Kasumi-1 (cell line): ENCODE results near the gene WDR93.

Source experiments
- DNase-seq, 2 experiments: peaks; one replicate each; lab custom pipeline; 2025; lab: John Stamatoyannopoulos, UW

WDR93 gene

GRCh38 chr15:89690276-89691218, at the start of gene WDR93, which contains the start of gene PEX11A:
TSS of gene WDR93 (plus strand) at chr15:89690811. CDS start at chr15:89701747, 10,936 bp downstream.
TSS of gene PEX11A (minus strand) at chr15:89690754. CDS start at chr15:89690632, 122 bp downstream.
- peak; percentile 57 to 59 for DNase-seq

- DNase-seq = no peak
Measured at GRCh38 chr15:89641053-89641452, 49.6 kb upstream of the WDR93 start.

GRCh38 chr15:89642106-89642505, 48.5 kb upstream of the WDR93 start:
- DNase-seq = no peak

- DNase-seq = no peak
Measured at GRCh38 chr15:89645680-89646079, 44.9 kb upstream of the WDR93 start.

GRCh38 chr15:89646416-89647141, 44.0 kb upstream of the WDR93 start:
- no peak for DNase-seq

GRCh38 chr15:89647191-89647851, 43.3 kb upstream of the WDR93 start:
- peak; percentile 17 to 63 for DNase-seq

GRCh38 chr15:89648106-89649012, 42.3 kb upstream of the WDR93 start:
- no peak for DNase-seq

- DNase-seq = no peak
Measured at GRCh38 chr15:89649013-89649625, 41.5 kb upstream of the WDR93 start.

GRCh38 chr15:89649716-89650115, 40.9 kb upstream of the WDR93 start:
- no peak for DNase-seq

- DNase-seq = no peak
Measured at GRCh38 chr15:89652131-89652530, 38.5 kb upstream of the WDR93 start.

GRCh38 chr15:89652666-89653065, 37.9 kb upstream of the WDR93 start:
- no peak for DNase-seq

GRCh38 chr15:89653578-89653977, 37.0 kb upstream of the WDR93 start:
- DNase-seq = no peak

- DNase-seq = no peak
Measured at GRCh38 chr15:89654301-89654761, 36.3 kb upstream of the WDR93 start.

GRCh38 chr15:89654847-89655805, 35.5 kb upstream of the WDR93 start, which contains the start of gene KIF7:
TSS of gene KIF7 (minus strand) at chr15:89655467. CDS start at chr15:89652930, 2,537 bp downstream.
- no peak for DNase-seq

- no peak for DNase-seq
Measured at GRCh38 chr15:89656116-89656815, 34.3 kb upstream of the WDR93 start.

GRCh38 chr15:89657686-89658200, 32.9 kb upstream of the WDR93 start:
- no peak for DNase-seq

GRCh38 chr15:89659295-89659694, 31.3 kb upstream of the WDR93 start:
- no peak for DNase-seq

GRCh38 chr15:89660556-89660955, 30.1 kb upstream of the WDR93 start:
- no peak for DNase-seq
